Stimulated activated CD8-positive, alpha-beta memory T cell treated with anti-CD3 and anti-CD28 coated beads, Interleukin-7, amount 100 ng/mL, for 48 hours (primary cell): ENCODE results near the gene DPH7.
A peak's percentile ranks its signal among the peaks of the same experiment; 100 is the strongest.
"Not testable (repeated sequence)": the region's sequence is repeated elsewhere in the genome, so short reads cannot be mapped to it uniquely, and the experiment has no call there.

ENCODE experiments used
- DNase-seq, 2 donors: peaks; one replicate each; pipeline ENCODE4 v3.0.0-alpha.2; 2020; ENCODE audit warnings: low read depth in 1 of 2; ENCODE audit errors: extremely low read depth in 1 of 2

Gene DPH7

DNA sequence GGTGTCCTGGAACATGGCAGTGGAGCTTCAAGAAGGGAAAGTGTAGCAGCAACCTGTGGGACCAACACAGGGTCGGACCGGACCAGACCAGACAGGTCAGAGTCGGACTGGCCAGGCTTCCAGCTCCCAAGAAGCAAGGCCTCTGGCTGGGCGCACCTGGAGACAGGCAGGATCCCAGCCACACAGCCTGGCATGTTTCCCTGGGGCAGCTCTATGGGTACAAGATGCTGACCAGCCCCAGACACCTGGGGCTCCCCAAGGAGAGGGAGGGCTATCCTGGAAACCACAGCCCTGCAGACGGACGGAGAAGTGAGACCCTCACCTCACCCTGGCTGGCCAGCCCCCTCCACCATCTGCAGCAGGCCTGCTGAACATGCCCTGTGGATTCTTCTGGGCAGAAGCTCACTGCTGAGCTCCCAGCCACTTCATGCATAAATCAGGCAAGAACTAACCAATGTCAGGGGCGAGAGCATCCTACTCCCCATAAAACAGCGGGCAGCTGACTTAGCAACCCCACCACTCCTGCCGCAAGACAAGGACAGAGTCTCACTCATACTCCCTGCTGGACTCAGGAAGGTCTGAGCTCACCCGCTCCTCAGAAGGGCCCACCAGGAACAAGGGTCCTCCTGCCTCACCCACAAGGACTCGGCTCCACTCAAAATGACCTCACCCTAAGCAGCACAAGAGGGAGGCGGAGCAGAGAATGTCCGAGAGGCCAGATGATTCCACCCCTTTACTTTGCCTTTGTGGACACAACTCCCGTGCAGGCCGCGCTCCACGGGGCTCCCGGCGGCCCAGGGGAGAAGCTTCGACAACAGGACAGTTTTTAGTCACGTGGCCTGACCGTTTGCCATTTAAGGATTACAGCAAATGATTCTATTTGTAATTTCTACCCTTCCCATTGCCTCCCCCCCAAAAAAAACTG, 2.9 kb upstream of the DPH7 start:
- no peak for DNase-seq

DNA sequence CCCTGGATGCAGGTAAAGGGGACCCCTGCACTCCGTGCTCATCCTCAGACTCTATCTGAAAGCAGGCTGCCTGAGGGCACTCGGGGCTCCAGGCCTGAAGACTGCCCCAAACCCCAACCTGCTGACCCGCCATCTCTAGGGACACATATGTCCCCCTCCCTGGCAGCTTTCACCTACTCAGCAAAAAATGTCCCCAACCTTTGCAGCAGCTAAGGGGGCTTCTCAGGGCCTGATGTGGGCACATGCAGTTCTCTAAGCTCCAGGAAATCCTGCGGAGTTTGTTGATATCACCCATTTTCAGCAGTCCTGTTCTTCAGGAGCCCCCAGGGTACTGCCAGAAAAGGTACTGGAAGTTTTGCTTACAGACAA, 2.2 kb upstream of the DPH7 start:
- no peak for DNase-seq

DNA sequence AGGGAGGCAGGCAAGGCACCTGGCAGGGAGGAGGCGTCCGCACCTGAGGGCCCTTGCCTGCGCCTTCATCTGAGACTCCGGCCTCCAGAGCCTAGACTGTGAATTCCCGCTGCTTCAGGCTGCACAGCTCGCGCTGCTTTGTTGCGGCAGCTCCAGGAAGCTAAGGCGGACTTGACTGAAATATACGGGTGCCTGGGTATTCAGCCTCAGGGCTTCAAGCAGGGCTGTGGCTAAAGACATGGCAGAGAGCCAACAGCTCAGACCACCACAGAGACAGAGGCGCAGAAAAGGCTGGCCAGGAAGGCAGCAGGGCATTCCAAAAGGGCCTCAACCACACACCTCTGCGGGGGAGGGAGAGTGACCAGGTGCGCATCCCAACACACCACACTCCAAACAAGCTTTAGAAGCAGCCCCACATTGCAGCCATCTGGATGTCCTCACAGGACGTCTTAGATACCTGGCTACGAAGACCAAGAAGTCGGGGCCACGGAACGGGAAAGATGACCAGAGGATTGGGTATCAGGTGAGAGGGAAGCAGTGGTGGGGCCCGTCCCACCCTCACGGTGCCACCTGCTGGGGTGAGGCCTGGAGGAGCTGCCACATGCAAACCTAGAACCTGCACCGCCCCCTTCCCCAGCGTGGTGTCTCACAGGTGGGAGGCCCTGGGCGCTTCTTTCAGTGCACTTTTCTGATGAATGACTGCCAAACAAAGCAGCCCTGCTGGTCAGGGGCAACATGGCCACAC, 1.7 kb upstream of the DPH7 start:
- DNase-seq: no peak

DNA sequence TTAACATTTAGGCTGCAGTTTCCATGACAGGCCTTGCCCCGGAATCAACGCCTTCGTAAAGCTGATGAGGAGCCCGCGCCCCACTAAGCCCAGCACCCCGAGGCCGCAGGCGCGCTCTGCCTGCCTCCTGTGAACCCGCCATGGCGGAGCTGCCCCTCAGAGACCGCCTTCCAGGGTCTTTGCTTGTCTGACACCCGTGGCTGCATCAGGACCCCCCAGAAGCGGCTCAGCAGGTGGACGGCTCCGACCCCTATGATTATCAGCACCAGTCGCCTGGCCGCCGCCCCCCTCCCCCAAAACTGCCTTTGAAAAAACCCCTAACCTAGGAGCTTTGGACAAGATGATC, 507 bp upstream of the DPH7 start:
- DNase-seq: no peak

DNA sequence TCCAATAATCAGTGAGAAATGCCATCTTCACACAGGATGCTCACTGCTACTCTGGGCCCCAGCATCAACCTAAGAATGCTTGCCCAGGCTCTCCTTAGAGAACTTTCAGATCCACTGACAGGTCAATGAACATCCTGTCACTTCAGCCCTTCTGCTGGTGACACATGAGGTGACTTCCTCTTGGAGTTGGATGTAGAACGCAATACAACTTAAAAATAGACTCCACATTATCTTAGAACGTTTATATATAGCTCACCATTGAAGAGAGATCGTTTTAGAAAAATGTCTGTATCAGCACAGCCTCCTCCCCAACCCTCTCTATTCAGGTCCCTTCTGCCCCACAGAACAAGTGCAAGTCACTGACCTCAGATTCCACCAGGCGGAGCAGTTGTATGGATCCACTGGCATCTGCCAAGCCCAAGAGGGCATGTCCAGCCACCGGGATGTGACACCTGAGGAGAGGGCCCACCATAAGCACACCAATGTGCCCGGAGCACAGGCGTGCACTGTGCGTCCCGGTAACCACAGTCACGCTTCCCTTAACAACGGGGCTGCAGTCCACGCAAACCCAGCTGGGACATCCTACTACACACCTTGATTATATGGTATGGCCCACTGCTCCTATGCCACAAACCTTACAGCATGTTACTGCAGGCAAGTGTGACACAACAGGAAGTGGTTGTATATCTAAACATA, 2.9 kb downstream of the DPH7 start:
- no peak for DNase-seq

DNA sequence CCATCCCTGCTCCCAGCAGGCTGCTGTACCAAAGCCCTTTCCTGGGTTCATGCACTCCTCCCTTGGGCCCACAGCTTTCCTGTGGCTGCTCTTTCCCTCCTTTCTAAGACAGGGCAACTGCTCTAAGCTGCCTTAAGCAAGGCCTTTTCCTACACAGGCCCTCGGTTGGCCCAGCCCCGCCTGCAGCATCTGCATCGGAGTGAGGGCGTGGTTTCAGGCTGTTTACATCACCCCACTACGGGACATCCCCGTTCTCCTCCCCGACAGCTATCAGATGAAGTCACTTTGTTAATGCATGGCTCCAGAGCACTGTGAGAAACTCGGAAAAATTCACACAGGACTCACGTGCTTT, 3.4 kb downstream of the DPH7 start:
- DNase-seq: no peak

DNA sequence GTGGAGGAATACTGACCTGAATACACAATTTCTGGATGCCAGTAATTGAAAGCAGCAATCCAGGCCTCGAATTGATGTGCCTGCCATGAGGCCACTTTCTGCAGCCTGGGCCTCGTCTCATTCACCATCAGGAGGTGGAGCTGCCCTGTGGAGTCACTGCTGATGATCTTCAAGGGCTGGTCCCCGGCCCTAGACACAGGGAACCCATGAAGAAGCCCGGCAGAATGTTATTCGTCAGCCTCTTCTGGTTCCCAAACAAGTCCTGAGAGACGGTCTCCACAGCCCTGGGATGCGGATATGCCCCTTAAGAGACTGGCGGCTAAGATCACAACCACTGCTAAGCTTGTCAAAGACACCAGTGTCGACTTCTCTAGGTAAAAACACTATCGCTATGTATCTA, 4.5 kb downstream of the DPH7 start:
- no peak for DNase-seq

DNA sequence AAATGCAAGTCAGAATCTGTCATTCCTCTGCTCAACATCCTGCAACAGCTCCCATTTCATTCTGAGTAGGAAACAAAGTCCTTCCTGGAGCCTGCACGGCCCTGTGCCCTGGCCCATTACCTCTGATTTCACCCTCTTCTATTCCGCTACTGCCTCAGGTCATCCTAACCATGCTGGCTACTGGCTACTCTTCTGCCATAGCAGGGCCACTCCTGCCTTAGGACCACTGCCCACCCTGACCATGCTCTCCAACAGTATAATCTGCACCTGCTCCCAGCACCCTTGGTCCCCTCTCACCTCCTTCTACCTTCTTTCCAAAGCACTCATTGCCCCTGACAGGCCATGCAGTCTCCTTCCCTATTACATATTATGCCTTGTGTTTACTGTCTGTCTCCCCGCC, 8.2 kb downstream of the DPH7 start:
- no peak for DNase-seq

DNA sequence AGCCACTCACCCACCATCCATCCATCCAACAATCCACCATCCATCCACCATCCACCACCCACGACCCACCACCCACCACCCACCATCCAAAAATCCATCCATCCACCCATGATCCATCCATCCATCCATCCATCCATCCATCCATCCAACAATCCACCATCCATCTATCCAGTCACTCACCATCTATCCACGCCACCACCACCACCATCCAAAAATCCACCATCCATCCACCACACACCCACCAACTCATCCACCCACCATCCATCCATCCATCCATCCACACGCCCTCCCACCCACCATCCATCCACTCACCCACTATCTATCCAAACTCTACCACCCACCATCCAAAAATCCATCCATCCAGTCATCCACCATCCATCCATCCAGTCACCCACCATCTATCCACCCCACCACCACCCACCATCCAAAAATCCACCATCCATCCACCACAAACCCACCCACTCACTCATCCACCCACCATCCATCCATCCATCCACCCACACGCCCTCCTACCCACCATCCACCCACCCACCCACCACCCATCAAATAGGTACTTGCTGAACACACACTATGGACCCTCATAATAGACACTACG, 9.0 kb downstream of the DPH7 start:
- DNase-seq: no peak

DNA sequence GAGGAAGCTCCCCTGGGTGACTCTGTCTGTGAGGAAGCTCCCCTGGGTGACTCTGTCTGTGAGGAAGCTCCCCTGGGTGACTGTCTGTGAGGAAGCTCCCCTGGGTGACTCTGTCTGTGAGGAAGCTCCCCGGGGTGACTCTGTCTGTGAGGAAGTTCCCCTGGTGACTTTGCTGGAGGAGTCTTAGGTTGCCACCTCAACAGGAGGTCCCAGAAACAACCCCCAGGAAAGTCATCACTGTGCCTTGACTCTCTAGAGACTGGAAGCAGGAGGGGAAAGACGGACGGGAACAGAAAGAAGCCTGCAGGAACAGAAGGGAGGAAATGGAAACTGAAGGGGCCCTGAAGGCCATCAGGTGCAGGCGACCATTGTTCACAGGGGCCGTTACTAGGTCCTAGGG, 10.3 kb downstream of the DPH7 start:
- not testable (repeated sequence) for DNase-seq

DNA sequence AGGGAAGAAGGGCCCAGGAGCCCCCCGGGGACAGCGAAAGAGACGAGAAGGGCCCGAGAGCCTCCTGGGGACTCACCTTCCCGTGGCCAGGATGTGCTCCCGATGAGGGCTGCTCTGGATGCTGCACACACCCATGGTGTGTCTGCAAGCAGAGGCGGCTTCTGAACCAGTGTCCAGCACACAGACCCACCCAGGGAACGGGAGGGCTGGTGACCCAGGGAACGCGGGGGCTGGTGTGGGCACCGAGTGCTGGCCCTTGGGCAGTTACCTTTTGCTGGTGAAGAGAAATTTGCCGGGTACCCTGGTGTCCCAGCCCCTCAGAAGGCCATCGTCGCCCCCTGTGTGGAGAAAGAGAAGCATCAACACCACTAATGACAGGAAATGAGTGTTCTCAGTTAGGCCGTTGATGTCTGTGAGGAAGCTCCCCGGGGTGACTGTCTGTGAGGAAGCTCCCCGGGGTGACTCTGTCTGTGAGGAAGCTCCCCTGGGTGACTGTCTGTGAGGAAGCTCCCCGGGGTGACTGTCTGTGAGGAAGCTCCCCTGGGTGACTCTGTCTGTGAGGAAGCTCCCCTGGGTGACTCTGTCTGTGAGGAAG, 13.8 kb downstream of the DPH7 start:
- no peak for DNase-seq

DNA sequence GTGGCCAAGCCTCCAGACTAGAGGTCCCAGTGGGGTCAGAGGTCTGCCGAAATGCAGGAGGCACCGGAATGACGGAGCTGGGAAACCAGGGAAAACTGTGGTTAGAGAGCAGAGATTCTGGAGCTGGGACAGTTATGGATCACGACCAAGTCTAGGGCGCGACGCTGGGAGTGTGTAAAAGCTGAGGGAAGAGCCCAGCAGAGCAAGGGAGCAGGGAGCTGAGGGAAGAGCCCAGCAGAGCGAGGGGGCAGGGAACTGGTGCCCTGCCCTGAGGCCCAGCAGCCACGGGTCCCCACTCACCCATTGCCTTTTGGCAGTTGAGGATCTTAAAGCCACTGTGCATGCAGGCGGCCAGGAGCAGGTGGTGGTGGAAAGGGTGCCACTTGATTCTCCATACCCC, 14.6 kb downstream of the DPH7 start:
- no peak for DNase-seq

DNA sequence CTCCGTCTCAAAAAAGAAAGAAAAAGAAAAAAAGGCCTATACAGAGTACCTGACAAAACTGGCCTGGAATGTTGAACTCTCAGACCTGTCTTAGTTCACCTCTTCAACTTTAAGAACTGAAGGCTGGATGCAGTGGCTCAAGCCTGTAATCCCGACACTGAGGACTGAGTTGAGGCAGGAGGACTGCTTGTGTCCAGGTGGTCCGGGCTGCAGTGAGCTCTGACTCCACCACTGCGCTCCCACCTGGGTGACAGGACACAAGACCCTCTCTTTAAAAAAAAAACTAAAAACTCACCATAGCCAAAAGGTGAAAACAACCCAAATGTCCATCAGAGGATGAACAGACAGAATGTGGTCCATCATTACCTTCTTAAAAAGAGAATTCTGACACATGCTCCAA, 20.6 kb downstream of the DPH7 start:
- no peak for DNase-seq

DNA sequence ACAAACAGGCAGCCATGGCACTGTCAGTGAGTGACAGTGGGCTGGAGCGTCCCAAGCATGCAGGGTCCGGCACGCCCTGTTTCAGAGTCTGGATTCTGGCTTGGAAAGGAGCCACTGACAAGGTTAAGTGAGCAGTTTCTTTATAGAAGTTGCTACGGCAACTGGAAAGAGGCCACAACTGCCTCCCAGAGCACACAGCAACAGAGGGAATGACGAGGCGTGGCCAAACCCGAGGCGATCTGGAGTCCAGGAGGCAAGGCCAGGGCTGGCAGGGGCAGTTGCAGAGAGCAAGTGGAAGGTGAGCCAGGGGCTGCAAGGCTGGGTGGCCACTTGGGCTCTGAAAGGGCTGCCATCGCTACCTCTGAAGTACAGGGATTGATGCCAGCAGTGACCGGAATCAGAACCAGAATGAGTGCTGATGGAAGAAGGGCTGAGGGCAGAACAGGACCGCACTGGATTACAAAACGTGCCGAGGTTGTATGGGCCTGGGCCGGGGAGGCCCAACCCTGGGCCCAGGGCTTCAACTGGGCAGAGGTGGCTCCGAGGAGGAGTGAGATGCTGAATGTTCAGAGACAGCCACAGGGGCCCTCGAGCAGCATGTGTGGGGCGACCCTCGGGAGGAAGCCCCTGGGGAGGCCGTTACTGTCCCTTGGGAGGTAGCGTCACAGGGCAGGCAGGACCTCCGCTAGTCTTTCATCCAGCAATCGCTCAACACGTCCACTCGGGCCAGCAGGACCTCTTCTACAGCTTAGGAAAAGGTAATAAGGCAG, 22.5 kb downstream of the DPH7 start:
- DNase-seq: no peak

DNA sequence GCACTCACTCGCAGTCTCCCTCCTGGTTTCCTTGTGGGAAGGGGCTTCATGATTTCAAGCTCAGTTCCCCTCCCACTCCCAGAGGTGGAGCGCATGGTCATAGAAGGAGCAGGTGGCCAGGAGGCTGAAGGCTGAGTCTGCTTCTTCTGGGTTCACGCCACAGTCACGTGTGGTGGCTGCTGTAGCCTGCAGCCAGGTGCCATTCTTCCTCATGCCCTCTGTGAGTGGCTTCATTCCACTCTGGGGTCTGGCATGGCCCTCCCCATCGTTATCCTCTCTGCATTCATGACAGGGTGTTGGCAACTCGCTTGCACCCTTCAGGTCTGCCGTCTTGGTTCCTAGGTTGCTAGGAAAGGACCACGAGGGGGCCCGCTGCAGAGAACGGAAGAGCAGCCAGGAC, 23.5 kb downstream of the DPH7 start:
- no peak for DNase-seq

DNA sequence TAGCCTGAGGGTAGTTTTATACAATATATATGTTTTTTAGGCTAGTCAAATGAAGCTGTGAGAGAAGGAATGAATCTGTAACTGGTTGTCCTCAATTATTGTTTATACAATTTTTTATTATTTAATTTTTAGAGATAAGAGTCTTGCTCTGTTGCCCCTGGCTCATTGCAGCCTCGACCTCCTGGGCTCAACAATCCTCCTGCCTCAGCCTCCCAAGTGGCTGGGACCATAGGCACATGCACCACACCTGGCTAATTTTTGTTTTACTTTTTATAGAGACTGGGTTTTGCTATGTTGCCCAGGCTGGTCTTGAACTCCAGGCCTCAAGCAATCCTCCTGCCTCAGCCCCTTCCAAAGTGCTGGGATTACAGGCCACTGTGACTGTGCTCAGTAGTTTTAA, 24.4 kb downstream of the DPH7 start:
- no peak for DNase-seq

DNA sequence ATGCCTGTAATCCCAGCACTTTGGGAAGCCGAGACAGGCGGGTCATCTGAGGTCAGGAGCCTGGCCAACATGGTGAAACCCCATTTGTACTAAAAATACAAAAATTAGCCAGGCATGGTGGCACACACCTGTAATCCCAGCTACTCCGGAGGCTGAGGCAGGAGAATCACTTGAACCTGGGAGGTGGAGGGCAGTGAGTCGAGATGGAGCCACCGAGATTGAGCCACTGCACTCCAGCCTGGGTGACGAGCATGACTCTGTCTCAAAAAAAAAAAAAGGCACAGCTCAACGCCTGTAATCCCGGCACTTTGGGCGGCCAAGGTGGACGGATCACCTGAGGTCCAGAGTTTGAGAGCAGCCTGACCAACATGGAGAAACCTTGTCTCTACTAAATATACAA, 25.1 kb downstream of the DPH7 start:
- DNase-seq: not testable (repeated sequence)

DNA sequence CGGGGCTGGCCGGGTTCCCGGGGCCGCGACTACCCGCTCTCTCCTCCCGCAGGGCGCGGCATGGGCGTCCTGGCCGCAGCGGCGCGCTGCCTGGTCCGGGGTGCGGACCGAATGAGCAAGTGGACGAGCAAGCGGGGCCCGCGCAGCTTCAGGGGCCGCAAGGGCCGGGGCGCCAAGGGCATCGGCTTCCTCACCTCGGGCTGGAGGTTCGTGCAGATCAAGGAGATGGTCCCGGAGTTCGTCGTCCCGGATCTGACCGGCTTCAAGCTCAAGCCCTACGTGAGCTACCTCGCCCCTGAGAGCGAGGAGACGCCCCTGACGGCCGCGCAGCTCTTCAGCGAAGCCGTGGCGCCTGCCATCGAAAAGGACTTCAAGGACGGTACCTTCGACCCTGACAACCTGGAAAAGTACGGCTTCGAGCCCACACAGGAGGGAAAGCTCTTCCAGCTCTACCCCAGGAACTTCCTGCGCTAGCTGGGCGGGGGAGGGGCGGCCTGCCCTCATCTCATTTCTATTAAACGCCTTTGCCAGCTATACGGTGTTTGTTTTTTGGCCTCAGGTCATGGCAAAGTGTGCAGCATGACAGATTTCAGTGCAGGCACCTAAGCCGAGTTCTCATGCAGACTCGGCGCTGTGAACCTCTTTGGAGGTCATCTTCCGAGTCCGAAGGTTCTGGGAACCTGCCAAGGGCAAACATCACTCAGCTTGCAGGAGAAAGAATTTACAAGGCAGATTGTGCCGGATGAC, 26.5 kb downstream of the DPH7 start:
- no peak for DNase-seq

DNA sequence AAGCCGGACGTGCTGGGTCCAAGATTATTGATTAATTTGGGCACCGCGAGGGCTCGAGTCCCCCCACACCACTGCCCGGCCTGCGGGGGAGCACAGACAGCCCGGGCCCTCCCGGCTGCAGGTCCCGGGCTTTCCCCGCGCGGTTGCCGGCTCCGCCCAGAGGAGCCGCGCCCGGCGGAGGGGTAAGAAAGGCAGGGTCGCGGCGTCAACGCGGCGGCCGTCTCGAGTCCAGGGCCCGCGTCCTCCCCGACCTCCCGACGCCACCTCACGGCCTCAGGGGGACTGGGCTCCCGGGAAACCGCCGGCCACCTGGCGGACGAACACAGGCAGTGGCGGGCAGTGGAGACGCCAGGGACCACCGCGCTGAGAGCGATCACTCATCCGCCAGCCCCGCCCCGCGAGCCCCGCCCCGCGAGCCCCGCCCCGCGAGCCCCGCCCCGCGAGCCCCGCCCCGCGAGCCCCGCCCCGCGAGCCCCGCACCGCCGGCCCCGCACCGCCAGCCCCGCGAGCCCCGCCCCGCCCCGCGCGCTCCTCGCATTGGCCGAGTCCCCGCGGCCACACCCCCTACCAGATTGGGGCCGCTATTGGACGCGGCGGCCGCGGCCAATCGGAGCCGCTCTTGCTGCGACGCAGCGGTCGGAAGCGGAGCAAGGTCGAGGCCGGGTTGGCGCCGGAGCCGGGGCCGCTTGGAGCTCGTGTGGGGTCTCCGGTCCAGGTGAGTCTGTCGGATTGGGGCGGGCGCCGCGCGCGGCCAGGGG, 27.3 kb downstream of the DPH7 start, which contains the start of gene MRPL41:
Gene MRPL41 (plus strand): TSS at position 616 of the 758 bp plus-strand sequence. CDS start 203 bp downstream, outside the sequence.
- peak; percentile 73 to 80 for DNase-seq
